Activated CD8-positive, alpha-beta memory T cell treated with anti-CD3 and anti-CD28 coated beads, Interleukin-2, amount 50 U/mL, for 4 hours (primary cell): ENCODE data around the gene DDB1.
"Not testable (repeated sequence)": the region's sequence is repeated elsewhere in the genome, so short reads cannot be mapped to it uniquely, and the experiment has no call there.

Experiments
- DNase-seq: peaks from one replicate; pipeline ENCODE4 v3.0.0-alpha.2; 2020

DDB1 gene

DNA sequence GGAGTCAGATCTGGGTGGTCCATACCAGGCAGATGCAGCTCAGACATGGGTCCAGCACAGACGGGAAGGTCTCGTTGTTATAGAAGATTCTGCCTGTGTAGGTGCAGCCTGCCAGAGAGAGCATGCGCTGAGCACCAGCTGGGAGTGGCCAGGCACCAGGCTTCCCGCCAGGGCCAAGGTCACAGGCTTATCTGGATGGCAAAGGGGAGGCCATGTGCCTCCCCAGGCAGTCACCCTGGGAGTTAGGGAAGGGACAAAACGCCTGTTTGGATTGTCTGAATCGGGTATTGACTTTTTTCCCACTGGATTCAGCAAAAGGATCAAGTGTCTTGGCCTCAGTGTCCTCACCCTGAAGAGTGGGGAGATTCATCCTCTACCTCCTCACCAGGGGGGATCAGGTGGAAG, 65.5 kb downstream of the DDB1 start:
- DNase-seq = no peak

DNA sequence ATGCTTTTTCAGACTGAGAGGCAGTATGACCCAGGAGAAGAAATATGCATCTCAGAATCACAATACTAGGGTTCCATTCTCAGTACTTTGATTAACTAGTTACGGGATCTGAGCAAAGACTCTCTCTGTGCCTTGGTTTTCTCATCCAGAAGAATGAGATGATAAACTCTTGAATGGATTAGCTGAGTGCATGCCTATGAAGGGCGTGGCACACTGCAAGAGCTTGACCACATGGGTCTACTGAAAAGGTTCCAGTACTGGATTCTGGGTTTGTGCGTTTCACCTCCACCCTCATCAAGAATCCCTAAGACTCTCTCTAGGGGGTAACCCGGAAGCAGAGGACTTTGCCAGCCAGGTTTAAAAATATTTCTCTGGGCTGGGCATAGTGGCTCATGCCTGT, 66.3 kb downstream of the DDB1 start:
- no peak for DNase-seq

DNA sequence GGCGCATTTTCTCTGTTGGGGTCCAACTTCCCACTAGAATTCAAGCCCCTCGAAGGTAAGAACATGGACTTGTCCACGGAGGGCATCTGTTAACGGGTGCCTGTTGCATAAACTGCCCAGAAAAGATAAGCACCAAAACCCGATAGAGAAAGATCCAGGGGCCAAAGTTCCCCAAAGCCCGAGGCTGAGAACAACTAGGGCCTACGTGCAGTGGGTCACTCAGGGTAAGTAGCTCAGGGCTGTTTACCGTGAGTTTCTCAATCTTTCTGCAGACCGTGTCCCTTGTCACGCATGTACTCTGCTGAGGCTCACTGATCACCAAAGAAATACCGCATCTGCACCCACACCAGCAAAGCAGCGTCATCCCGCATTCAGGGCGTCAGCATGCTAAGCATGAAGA, 67.5 kb downstream of the DDB1 start:
- DNase-seq = no peak

DNA sequence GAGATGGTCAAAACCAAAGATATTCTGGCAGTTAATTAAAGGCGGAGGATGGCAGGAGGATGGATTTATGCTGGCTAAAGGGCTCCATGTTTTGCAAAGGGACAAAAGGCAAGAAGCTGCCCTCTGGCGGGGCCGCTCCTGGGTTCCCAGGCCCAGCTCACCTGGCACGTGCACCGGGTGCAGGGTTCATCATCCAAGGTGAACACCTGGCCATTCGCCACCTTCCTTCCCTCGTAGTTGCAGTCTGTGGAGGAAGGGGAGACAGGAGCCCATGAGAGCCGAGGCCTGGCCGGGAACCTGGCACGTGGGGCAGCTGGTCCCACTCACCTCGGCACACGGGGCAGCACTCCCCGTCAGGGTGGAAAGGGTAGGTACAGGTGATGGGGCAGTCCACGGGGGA, 68.1 kb downstream of the DDB1 start:
- no peak for DNase-seq

DNA sequence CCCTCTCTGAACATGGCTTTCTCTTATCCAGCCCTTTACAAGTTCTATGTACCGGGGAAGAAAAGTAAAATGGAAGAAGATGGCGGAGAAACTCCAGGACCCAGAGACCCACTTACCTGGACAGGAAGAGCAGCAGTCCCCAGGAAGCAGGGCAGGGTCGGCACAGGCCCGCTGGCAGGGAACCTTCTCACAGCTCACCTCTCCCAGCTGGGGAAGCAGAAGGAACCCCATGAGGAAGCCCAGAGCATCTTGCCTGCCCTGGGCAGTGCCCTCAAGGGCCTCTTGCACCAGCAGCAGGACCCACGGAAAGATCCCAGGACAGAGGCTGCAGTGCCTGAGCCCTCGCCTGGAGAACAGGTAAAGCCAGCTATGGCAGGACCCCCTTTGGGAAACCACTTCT, 68.5 kb downstream of the DDB1 start:
- no peak for DNase-seq

DNA sequence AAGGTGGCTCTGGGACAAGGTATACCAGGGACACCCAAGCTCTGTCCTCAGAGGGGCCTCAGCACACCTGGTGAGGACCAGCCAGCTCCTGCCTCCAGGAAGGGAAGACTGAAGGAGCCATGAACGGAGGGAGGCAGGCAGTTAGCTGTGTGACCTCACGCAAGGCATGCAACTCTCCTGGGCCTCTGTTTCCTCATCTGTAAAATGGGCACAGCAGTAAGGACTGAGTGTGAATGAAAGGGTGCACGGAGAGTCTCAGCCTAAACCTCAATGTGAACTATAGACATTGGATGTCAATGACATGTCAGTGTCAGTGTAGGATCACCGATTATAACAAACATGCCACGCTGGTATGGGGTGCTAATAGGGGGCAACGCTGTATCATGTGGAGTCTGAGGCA, 73.5 kb downstream of the DDB1 start:
- no peak for DNase-seq

DNA sequence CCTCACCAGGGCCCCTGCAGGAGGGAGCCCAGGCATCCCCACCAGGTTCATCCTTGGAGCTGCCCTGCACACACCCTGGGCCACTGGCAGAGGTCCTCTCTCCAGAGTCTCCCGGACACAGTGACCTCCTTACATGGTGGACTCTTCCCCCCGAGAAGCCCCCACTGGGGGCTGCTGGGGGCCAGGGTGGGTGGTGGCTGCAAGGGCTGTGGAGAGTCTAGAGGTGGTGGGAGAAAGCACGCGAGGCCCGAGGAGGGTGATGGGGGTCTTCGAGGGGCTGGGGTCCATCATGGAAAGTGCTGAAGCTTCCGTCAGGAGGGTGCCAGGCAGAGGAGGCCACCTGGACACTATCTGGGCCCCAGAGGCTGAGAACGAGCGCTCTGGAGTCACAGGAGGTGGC, 74.4 kb downstream of the DDB1 start:
- DNase-seq = no peak

DNA sequence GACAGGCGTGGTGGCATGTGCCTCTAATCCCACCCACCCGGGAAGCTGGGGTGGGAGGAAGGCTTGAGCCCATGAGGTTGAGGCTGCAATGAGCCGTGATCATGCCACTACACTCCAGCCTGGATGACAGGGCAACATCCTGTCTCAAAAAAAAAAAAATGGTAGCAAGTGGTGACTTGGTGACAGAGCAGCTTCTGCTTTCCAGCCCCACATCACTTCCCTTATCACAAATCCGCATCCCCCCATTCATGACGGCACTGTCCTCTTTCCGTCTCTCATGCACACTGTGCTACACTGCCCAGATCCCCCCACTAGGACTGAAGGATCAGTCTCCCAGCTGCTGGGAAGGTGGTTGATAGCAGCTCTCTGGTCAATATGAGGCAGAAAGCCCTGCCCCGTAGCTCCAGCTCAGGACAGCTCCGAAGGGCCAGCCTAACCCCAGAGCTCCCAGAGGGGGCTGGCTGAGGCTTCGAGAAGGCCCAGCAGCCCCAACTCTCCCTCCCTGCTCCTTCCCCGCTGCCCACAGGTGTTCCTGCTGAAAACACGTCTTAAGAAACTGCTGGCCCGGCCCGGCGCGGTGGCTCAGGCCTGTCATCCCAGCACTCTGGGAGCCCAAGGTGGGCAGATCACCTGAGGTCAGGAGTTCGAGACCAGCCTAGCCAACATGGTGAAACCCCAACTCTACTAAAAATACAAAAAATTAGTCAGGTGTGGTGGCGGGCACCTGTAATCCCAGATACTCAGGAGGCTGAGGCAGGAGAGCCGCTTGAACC, 76.0 kb downstream of the DDB1 start:
- DNase-seq = no peak

DNA sequence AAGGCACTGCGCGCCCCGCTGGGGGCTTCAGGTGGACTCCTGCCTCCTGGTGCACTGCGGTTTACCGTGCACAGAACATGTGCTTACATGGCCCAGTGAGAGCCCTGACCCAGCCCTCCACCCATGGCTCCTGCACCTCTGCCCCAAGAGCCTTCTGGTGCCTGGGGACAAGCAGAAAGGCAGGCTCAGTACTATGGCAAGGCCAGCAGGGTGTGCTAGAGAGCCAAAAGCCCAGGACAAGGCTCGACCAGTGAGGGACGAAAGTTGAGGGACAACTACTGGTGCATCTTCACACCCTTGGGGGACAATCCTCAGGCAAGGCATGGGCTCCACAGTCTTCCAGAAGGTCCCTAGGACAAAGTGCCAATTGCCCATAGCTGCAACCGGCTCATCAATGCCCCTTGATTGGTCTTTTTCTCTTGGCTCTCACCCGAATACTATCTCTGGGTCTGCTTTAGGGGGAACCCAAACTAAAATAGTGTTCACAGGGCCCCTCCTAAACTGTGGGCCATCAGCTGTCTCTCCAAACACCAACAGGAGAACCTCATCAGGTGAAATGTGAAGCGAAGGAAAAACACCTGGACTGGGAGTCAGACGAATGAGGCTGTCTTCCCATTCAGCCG, 78.4 kb downstream of the DDB1 start:
- DNase-seq = peak; percentile 61

DNA sequence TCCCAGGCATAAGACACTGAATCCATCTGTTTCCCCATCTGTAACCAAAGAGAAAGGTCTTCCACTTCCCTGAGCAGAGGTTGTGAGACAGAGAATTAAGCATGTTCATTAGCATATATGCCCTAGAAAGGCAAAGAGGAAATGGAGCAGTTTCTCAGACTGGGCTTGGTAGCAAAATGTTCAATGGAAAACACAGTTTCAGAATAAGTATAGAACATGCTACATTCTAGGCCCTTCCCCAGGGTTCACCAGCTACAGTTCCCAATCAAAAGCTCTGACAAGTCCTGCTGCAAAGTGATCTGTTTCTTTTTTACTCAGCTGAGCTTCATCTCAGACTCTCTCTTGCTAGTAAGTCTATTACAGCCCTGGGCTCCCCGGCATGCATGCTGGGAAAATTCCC, 80.6 kb downstream of the DDB1 start:
- not testable (repeated sequence) for DNase-seq

DNA sequence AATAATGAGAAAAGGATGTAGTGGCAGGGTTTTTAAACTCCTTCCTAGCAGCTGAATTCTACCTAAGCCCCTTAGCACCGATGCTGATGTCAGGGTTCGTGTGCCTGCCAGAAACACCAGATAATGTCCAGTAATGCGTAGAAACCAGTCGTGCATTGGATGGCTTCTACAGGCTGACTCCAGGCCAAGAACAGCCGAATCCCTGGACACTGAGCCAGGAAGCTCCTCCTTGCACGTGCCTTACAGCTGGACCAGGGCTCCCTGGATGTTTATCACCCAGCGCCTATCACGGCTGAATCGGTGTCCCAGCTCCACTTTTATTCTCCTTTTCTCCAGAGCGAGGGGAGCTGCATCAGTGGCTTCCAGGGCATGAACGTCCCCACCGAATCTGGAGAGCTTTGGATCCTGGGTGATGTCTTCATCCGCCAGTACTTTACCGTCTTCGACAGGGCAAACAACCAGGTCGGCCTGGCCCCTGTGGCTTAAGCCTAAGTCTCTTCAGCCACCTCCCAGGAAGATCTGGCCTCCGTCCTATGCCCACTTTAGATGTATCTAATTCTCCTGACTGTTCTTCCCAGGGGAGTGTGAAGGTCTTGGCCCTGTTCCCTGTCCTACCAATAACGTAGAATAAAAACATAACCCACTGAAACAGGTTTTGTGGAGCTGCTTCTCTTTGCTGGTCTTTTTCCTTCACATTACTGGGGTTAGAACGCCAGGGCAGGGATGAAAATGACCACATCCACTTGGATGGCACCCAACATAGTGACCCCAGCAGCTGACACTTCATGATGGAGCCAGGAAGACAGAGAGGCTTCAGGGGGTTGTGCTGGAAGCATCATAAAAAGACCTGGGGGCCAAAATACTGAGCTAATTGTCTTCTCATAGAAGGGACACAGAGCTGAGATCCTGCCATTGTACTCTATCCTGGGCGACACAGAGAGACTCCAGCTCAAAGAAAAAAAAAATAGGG, 81.8 kb downstream of the DDB1 start:
- not testable (repeated sequence) for DNase-seq
